Measurements from ENCODE around the gene SNCAIP.
"Not testable (repeated sequence)": the region's sequence is repeated elsewhere in the genome, so short reads cannot be mapped to it uniquely, and the experiment has no call there.

SNCAIP gene

GRCh38 chr5:122351416-122352157 lies 39.5 kb downstream of the SNCAIP start:
- no peak overlapping the region for H3K4me2 ChIP-seq (ENCODE audit: low read depth, low read length, poor library complexity, severe bottlenecking)
- no peaks in the 10 kb centered on the region for H3K36me3 ChIP-seq (ENCODE audit: low read length)
- H3K27me3 ChIP-seq (ENCODE audit: low read length), result no peaks in the 10 kb centered on the region
- no peaks in the 10 kb centered on the region for H3K9me2 ChIP-seq (replicated peaks; ENCODE audit: insufficient read depth, low read length)
- H2AFZ ChIP-seq (ENCODE audit: low read depth, low read length, severe bottlenecking), result no peak overlapping the region
- H3K79me2 ChIP-seq (ENCODE audit: insufficient read depth, low read length), result no peaks in the 10 kb centered on the region
- H3K27ac ChIP-seq (ENCODE audit: low read depth, low read length), result no peak overlapping the region
- no peak overlapping the region for H3K4me3 ChIP-seq (ENCODE audit: insufficient read depth, low read length, poor library complexity, severe bottlenecking)
- H3F3A ChIP-seq (ENCODE audit: insufficient read depth), result no peaks in the 10 kb centered on the region
- no peak overlapping the region for H3K9ac ChIP-seq (ENCODE audit: low read length)
- H4K20me1 ChIP-seq (ENCODE audit: low read depth, low read length), result no peaks in the 10 kb centered on the region
- TF ChIP-seq EZH2phosphoT487 (conservative IDR thresholded peaks at IDR 0.05; ENCODE audit: low read length) (no peak), CTCF (IDR thresholded peaks at IDR 0.05; ENCODE audit: insufficient read depth, low read length, poor library complexity, severe bottlenecking) (no peak)
- H3K9me3 ChIP-seq (ENCODE audit: insufficient read depth, low read length), result no peaks in the 10 kb centered on the region

DNA sequence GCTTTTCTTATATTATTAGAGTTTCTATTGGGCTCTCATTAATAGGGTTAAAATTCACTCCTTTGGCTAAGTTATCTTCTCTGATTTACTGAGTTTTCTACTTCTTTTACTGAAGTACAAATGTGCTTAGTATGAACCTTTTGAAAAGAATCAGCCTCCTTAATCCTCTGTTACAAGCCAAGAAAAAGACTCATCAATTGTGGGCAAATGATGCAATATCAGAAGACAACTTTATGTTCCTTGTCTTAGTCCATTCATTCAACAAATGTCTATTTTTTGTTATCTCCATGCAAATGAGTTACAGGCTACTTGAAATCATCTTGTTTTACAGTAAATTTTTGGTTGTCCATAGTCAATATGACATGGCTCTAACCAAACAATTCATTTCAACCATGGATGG lies 40.3 kb downstream of the SNCAIP start:
- no peaks in the 10 kb centered on the region for H3K9me3 ChIP-seq (ENCODE audit: insufficient read depth, low read length)

GRCh38 chr5:122353361-122353760 lies 41.3 kb downstream of the SNCAIP start:
- H3K9me3 ChIP-seq (ENCODE audit: insufficient read depth, low read length); H3K27me3 ChIP-seq (ENCODE audit: low read length); H2AFZ ChIP-seq (ENCODE audit: low read depth, low read length, severe bottlenecking); H4K20me1 ChIP-seq (ENCODE audit: low read depth, low read length); H3K9me2 ChIP-seq (replicated peaks; ENCODE audit: insufficient read depth, low read length); H3K79me2 ChIP-seq (ENCODE audit: insufficient read depth, low read length); H3K4me3 ChIP-seq (ENCODE audit: insufficient read depth, low read length, poor library complexity, severe bottlenecking); H3F3A ChIP-seq (ENCODE audit: insufficient read depth); H3K9ac ChIP-seq (ENCODE audit: low read length); H3K27ac ChIP-seq (ENCODE audit: low read depth, low read length); H3K36me3 ChIP-seq (ENCODE audit: low read length); H3K4me2 ChIP-seq (ENCODE audit: low read depth, low read length, poor library complexity, severe bottlenecking): not testable (repeated sequence)

More for the DNA sequence above, 40.3 kb downstream of the SNCAIP start:
- Histone ChIP-seq H3F3A (ENCODE audit: insufficient read depth) (no peaks in the 10 kb centered on the region), H3K36me3 (ENCODE audit: low read length) (no peaks in the 10 kb centered on the region), H3K27ac (ENCODE audit: low read depth, low read length) (no peak overlapping the region), H3K27me3 (ENCODE audit: low read length) (no peaks in the 10 kb centered on the region), H3K9ac (ENCODE audit: low read length) (no peak overlapping the region), H3K4me3 (ENCODE audit: insufficient read depth, low read length, poor library complexity, severe bottlenecking) (no peak overlapping the region), H2AFZ (ENCODE audit: low read depth, low read length, severe bottlenecking) (no peak overlapping the region), H3K9me2 (replicated peaks; ENCODE audit: insufficient read depth, low read length) (no peaks in the 10 kb centered on the region), H4K20me1 (ENCODE audit: low read depth, low read length) (no peaks in the 10 kb centered on the region), H3K79me2 (ENCODE audit: insufficient read depth, low read length) (no peaks in the 10 kb centered on the region), H3K4me2 (ENCODE audit: low read depth, low read length, poor library complexity, severe bottlenecking) (no peak overlapping the region)
- TF ChIP-seq CTCF (IDR thresholded peaks at IDR 0.05; ENCODE audit: insufficient read depth, low read length, poor library complexity, severe bottlenecking) (no peak), EZH2phosphoT487 (conservative IDR thresholded peaks at IDR 0.05; ENCODE audit: low read length) (no peak)

DNA sequence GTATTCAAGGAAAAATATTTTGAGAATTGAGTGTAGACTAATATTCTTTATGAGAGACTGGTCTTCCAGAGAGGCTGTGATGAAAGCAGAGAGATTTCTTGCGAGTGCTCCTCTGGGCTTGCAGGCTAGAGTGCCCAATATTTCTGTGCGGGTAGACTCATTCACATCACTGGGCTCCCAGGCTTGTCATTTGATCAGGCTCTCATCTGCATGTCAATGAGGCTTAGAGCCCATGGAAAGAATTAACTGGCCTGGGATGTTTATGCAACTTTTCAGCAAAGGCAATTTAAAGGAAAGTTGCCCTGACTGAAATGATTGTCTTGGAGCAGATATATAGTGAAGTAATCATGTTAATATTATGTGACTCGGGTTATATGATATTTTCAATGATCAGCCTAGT lies 42.3 kb downstream of the SNCAIP start:
- no peak overlapping the region for H3K4me2 ChIP-seq (ENCODE audit: low read depth, low read length, poor library complexity, severe bottlenecking)
- no peak overlapping the region for H3K4me3 ChIP-seq (ENCODE audit: insufficient read depth, low read length, poor library complexity, severe bottlenecking)
- H4K20me1 ChIP-seq (ENCODE audit: low read depth, low read length), result no peaks in the 10 kb centered on the region

More for the DNA sequence above, 42.3 kb downstream of the SNCAIP start:
- no peak for TF ChIP-seq CTCF (IDR thresholded peaks at IDR 0.05; ENCODE audit: insufficient read depth, low read length, poor library complexity, severe bottlenecking)
- no peak for TF ChIP-seq EZH2phosphoT487 (conservative IDR thresholded peaks at IDR 0.05; ENCODE audit: low read length)
- H3F3A ChIP-seq (ENCODE audit: insufficient read depth), result no peaks in the 10 kb centered on the region
- no peak overlapping the region for H3K27ac ChIP-seq (ENCODE audit: low read depth, low read length)
- H3K79me2 ChIP-seq (ENCODE audit: insufficient read depth, low read length), result no peaks in the 10 kb centered on the region
- no peaks in the 10 kb centered on the region for H3K9me3 ChIP-seq (ENCODE audit: insufficient read depth, low read length)
- no peak overlapping the region for H2AFZ ChIP-seq (ENCODE audit: low read depth, low read length, severe bottlenecking)
- H3K9me2 ChIP-seq (replicated peaks; ENCODE audit: insufficient read depth, low read length), result no peaks in the 10 kb centered on the region
- H3K9ac ChIP-seq (ENCODE audit: low read length), result no peak overlapping the region
- H3K27me3 ChIP-seq (ENCODE audit: low read length), result no peaks in the 10 kb centered on the region
- no peaks in the 10 kb centered on the region for H3K36me3 ChIP-seq (ENCODE audit: low read length)
